Measurements from ENCODE around the gene CSNK2A3.
"Not testable (repeated sequence)": the region's sequence is repeated elsewhere in the genome, so short reads cannot be mapped to it uniquely, and the experiment has no call there.

Gene CSNK2A3

GRCh38 chr11:11378184-11378940, 25.3 kb upstream of the CSNK2A3 start:
- no peak for DNase-seq

- DNase-seq, result no peak
Observed at GRCh38 chr11:11374358-11375148, 21.5 kb upstream of the CSNK2A3 start.

GRCh38 chr11:11373934-11374333, 20.9 kb upstream of the CSNK2A3 start:
- no peak for DNase-seq

- no peak for DNase-seq
Observed at GRCh38 chr11:11372461-11372860, 19.4 kb upstream of the CSNK2A3 start.

GRCh38 chr11:11370962-11371303, 17.9 kb upstream of the CSNK2A3 start:
- no peak for DNase-seq

- no peak for DNase-seq
Observed at GRCh38 chr11:11370255-11370961, 17.4 kb upstream of the CSNK2A3 start.

- DNase-seq, result no peak
Observed at GRCh38 chr11:11366793-11367192, 13.7 kb upstream of the CSNK2A3 start.

- DNase-seq, result no peak
Observed at GRCh38 chr11:11363674-11364073, 10.6 kb upstream of the CSNK2A3 start.

GRCh38 chr11:11359611-11360010, 6.6 kb upstream of the CSNK2A3 start:
- DNase-seq, result no peak

- no peak for DNase-seq
Observed at GRCh38 chr11:11356842-11357241, 3.8 kb upstream of the CSNK2A3 start.

GRCh38 chr11:11351851-11352250, 1.2 kb downstream of the CSNK2A3 start:
- not testable (repeated sequence) for DNase-seq

GRCh38 chr11:11351042-11351586, 1.9 kb downstream of the CSNK2A3 start:
- DNase-seq, result no peak

- no peak for DNase-seq
Observed at GRCh38 chr11:11349870-11350337, 3.1 kb downstream of the CSNK2A3 start.

GRCh38 chr11:11349106-11349825, 3.8 kb downstream of the CSNK2A3 start:
- DNase-seq, result no peak

- no peak for DNase-seq
Observed at GRCh38 chr11:11348303-11348702, 4.7 kb downstream of the CSNK2A3 start.

GRCh38 chr11:11347592-11347991, 5.5 kb downstream of the CSNK2A3 start:
- no peak for DNase-seq

GRCh38 chr11:11346303-11346702, 6.7 kb downstream of the CSNK2A3 start:
- no peak for DNase-seq

GRCh38 chr11:11345099-11345498, 8.0 kb downstream of the CSNK2A3 start:
- no peak for DNase-seq

GRCh38 chr11:11344045-11344444, 9.0 kb downstream of the CSNK2A3 start:
- no peak for DNase-seq

- DNase-seq, result no peak
Observed at GRCh38 chr11:11338304-11338703, 14.7 kb downstream of the CSNK2A3 start.

GRCh38 chr11:11336664-11337063, 16.4 kb downstream of the CSNK2A3 start:
- DNase-seq, result no peak

GRCh38 chr11:11335043-11335442, 18.0 kb downstream of the CSNK2A3 start:
- DNase-seq, result no peak

- DNase-seq, result no peak
Observed at GRCh38 chr11:11334607-11335006, 18.4 kb downstream of the CSNK2A3 start.
